HG02588 (cell line): ENCODE data around the gene RASL10B.

Experiments
- ATAC-seq: cut with Tn5 transposase; IDR thresholded peaks from one replicate; pipeline ENCODE4 v1.9.1; 2021; ENCODE audit warnings: mild to moderate bottlenecking, moderate library complexity; ENCODE audit not compliant: unreplicated experiment

Gene RASL10B

DNA sequence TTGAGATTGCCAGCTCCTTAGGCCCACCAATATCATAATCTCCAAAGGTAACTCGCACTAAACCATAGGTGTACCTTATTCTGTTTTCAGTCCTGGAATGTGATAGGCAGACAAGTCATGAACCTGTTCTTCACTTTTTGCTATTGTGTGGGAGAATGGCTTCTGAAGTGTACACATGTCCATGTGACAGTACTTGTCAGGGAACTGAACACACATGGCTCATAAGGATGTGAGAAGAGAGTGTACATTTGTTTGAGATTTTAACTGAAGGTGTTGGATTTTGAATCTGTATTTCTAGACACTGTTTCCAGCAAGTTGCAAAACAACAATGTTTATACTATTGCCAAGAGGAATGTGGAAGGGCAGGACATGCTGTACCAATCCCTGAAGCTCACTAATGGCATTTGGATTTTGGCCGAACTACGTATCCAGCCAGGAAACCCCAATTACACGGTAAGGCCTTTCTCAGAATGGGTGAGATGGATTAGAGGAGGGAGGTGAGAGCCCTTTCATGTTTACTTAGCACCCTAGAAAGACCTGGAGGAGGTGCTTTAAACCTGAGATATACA lies 14.5 kb upstream of the RASL10B start:
- no peak for ATAC-seq

GRCh38 chr17:35717475-35717874 lies 14.0 kb upstream of the RASL10B start:
- no peak for ATAC-seq

DNA sequence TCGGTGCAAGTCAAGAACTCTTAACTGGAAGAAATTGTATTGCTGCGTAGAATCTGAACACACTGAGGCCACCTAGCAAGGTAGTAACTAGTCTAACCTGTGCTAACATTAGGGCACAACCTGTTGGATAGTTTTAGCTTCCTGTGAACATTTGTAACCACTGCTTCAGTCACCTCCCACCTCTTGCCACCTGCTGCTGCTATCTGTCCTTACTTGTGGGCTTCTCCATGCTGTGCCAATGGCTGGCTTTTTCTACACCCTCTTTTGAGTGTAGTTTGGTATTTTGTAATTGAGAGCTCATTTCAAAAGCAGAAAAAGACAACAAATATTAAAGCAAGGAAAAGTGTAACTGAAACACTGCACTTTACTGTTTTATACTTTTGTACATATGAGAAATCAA lies 7.7 kb upstream of the RASL10B start:
- ATAC-seq = no peak

DNA sequence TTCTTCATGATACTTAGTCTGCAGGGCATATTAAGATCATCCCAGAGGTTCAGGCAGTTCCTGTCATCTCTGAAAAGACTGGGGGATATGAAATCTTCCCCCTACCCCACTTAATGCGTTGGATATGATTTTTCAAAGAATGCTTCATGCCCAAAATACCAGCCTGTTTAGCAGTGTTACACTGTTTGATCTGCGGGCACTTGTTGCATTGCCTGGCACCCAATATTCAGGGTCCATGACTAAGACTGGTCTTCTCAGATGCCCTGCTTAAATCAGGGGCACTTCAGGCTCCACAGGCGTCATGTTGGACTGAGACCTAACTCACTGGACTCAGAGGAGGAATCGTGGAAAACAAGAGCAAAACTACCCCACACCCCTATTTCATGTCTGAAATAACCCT lies 6.4 kb upstream of the RASL10B start:
- ATAC-seq = no peak

GRCh38 chr17:35725802-35726126 lies 5.7 kb upstream of the RASL10B start:
- no peak for ATAC-seq

GRCh38 chr17:35726127-35726952 lies 5.1 kb upstream of the RASL10B start:
- no peak for ATAC-seq

DNA sequence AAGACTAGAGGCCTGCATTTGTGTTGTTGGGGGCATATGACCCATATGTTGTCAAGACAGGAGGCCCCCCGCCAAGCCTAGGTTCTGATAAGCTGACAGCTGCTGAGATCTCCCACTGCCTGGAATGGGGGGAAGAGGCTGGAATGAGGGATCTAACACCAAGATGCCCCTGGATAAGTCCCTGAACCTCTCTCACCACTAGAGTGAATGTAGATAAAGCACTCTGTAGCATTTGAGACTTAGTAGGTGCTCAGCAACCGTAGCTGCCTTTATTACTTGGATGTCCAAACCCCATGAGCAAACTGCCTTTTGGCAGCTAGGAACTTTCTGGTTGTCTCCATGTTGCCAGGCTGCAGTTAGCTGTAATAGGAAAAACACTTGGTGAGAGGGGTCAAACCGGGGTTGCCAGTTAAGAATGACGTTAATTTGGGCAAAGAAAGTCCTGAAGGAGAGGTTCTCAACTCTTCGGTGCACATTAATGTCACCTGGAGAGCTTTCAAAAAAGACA lies 4.4 kb upstream of the RASL10B start:
- no peak for ATAC-seq

DNA sequence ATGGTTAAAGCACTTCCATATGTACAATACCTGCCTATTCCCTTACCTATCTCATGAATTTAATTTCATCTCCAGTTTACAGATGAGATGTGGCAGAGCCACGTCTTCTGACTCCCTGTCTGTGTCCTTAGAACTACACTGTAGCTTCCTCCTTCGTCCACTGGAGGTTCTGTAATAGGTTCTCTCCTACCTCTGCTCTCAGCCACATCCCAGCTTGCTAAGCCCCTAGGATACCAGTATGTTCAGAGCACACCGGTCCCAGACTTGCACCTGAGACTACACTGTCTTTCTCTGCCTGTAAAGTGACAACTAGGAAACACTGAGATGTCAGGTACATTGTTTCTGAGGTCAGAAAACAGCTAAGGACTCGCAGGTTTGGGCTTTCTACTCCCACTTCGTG lies 3.8 kb upstream of the RASL10B start:
- ATAC-seq = no peak

DNA sequence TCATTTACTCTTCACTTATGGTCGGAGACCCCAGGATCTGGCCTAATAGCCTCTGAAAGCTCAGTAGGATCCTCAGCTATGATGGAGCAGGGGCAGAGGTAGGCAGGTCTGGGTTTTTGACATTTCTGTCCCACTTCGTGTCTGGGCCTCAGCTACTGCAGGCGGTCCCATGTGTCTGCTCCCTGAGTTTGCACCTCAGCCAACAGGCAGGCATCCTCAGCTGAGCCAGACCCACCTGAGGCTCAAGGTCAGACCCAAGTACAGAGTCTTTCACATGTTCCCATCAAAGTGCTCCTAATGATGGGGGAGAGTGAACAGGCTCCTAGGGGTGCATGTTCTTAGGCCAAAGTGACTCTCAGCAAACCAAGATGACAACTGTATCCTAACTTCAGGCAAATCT lies 2.9 kb upstream of the RASL10B start:
- ATAC-seq = no peak

DNA sequence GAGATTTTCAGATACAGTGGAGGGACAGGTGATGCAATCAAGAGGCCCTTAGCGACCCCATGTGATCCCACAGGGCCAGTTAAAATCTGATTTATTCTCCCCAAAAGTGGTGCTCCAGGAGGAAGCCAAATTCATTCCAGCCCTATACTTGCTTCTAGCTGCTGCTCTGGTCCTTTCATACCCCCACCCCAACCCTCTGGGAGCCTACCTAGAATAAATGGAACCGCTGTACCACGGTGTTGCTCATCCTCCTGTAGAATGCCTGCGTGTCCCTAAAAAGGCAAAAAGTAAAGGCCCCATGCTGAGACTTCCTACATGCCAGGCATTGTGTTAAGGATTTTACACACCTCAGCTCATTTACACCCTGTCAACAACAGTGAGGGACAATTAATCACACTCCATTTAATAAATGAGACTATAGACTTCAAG lies 2.0 kb upstream of the RASL10B start:
- no peak for ATAC-seq

DNA sequence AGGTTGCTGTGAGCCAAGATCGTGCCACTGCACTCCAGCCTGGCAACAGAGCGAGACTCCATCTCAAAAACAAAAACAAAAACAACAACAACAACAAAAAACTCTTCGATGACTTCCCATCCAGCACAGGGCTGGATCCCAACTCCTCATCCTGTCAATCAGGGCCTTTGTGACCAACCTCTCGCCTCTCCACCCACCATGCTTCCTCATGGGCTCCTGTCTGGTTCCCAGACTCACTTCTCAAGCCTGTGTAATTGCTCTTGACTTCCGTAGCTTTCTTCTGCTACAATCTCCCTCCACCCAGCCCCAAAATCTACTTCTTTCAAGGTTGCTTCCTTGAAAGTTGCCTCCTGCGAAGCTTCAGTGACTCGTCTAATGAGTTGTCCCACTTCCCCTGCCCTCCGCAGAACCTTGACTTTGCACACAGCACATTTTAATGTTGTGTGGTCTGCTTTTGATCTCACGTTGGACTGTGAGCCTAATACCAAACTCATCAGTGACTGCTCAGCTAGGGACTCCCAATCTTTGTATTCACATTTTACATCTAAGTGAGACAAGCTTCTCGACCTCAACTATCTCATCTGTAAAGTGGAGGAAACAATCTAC lies 936 bp upstream of the RASL10B start:
- no peak for ATAC-seq

DNA sequence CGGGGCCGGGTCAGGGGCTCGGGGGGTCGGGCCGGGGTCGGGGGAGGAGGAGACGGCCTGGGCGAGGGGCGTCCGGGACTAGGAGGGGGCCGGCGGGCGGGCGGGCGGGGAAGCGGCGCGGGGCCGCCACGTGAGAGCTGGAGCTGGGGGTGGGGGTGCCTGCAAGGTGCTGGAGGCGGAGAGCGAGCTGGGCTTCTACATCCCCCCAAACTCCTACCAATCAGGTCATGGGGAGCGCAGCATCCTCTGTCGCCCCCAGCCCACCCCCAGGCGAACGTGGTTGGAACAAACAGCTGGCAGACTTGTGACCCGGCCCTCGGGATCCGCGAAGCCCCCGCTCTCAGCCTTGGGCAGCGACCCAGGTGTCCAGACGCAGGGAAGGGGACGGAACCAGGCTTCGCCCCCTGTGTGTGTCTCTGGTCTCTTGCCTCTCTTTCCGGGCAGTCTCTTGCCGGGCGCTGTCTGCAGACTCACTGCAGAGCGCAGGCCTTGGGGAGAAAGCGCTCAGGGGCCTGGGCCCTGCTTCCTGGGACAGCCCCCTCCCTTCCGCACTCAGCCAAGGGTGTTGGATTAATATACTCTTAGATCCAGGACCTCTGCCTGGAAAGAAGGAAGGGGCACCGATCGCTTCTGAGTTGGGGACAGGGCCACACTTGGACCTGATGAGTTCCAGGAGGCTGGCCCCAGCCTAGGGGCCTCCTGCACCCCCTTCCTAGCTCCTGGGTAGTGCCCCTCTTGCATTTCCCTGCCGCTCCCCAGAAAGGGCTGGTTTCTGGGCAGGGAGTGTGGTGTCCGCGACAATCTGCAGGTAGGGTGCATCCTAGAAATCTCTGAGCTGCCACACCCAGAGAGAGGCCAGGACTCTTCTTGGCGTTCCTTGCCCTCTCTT lies 722 bp downstream of the RASL10B start:
- ATAC-seq = no peak

DNA sequence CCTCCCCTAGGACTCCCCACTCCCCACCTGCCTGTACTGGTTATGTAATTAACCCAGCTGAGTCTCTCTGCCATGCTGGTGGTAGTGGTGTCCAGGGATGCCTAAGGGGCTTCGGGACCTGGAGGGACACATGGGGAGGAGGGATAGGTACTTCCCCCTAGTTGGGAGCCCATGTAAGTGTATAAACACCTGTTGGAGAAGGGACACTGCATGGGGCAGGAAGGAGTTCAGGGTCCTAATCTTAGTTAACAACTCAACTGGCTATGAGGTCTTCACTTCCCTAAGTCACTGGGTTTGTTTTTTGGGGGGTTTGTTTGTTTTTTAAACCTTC lies 1.3 kb downstream of the RASL10B start:
- no peak for ATAC-seq

- no peak for ATAC-seq
Observed at GRCh38 chr17:35733366-35733765, 1.9 kb downstream of the RASL10B start.

DNA sequence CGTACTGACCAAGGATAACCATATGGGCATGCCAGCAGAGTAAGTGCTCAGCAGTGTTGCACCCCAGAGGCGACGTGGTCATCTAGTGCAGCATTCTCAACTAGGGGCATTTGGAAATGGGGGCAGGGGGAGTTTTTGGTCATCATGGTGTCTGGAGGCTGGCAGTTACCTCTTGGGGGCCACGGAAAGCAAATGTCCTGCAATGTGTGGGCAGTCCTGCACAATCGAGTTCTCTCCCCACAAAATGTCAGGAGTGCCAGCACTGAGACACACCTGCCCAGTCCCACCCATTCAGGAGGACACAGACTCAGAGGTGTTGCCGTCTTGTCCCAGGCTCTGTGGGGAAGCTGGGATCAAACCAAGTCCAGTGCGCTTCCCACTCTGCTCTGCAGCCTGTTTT lies 3.0 kb downstream of the RASL10B start:
- no peak for ATAC-seq

DNA sequence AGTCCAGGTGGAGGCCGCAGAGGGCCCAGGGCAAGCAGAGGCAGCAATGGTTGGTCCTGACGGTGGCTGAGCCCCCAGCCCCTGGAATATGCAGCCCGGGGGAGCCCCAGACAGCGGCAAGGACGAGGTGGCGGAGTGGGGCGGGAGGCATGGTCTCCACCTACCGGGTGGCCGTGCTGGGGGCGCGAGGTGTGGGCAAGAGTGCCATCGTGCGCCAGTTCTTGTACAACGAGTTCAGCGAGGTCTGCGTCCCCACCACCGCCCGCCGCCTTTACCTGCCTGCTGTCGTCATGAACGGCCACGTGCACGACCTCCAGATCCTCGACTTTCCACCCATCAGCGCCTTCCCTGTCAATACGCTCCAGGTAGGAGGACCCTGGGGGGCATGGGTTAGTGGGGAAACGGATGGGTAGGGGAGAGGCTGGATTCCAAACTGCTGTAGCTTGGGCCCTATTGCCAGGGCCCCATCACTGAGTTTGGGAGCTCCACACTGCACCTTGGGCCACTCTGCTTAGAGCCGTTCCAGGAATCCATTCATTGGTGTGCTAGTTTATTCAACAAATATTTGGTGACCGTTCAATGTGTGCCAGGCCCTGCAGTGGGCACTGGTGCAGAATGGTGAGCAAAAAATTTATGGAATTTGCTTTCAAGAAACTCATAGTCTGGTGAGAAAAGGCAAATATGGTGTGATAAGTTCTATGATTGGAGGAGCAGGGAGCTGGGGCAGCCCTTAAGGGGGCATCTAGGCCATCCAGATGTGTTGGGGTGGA lies 3.8 kb downstream of the RASL10B start:
- no peak for ATAC-seq

DNA sequence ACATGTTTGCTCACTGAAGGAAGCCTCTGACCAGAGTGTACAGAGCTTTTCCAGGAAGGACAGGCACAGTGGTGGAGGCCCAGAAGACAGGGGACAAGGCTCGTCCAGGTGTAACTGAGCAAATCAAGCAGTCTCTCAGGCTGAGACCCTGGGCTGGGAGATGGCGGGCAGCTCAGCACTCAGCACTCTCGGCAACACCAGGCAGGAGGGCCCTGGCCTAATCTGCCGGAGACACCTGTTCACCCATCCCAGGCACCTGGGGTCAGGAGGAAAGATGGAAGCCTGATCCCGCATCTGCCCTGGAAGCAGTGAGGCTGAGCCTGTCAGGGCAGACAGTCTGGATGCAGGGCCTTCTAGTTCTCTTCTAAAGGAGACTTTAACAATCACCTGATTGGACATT lies 4.8 kb downstream of the RASL10B start:
- no peak for ATAC-seq

DNA sequence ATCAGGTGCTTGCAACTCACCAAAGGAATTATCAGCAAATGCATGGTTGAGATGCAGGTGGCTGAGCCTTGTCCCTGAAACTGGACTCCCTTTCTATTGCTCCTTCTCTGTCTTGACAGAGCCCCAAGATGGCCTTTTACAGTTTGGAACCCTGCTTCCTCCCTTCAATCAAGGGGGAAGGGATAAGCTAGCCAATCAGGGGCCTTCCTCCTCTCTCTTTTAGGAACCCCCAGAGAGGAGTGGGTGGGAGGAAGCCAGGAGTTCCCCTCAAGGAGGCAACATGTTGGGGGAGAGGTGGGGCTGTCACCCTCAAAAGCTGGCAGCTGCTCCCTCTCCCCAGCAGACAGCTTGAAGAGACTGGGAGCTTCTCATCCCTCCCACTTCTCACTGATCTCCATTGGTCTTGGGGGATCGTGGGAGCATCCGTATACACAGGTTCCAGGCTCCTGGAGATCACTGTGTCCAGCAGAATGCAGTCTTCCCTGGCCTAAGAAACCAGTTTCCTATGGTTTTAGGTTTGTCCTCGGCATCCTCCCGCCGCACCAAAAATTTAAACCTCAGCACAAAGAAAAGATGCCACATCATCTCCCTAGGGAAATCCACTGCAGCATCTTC lies 7.2 kb downstream of the RASL10B start:
- ATAC-seq = no peak

GRCh38 chr17:35740216-35740615 lies 8.8 kb downstream of the RASL10B start:
- no peak for ATAC-seq
